Measurements from ENCODE around the gene RNF43. TPM values are rescaled to one million over a fixed set of nuclear protein-coding genes. Genes with fewer than 3 reads are reported as not detected.

Gene RNF43
- total RNA-seq, 2 donors from 2014 or later: 0.57 to 0.94 TPM

DNA sequence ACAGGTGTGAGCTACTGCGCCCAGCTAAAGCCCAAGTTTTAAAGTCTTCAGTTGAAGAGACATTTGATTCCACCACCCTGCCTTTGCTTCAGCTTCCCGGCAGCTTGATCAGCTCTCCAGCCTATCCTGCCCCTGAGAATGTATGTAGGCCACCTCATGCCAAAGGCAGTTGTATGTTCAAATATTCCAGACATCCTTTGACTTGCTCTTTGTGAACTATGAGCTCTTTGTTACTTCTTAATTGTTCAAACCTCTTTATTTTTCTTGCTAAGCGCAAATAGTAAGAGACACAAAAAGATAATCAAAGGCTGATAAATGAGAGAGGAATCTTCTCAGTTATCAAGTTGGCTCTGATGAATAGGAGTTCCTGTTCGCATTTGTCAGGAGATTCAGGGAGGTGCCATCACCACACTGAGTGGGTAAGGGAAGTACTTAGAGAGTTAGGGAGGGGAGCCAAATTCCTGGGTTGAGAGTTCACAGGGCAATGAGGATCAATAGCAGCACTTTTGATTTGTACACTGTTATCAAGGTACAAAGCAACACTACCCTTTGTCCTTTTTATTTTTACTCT is 33.4 kb downstream of the RNF43 start:
- ATAC-seq (no peak), DNase-seq (no peak)
- H3K9me3 ChIP-seq (ENCODE audit: control insufficient read depth, low read length, poor library complexity, severe bottlenecking): no peaks in the 10 kb centered on the region
- H3K36me3 Mint-ChIP-seq (ENCODE audit: low read depth): peaks cover 2% of the 10 kb centered on the region
- peaks cover 35% of the 10 kb centered on the region for H3K4me1 Mint-ChIP-seq
- no peaks in the 10 kb centered on the region for H3K27me3 Mint-ChIP-seq
- no peak overlapping the region for H3K27ac Mint-ChIP-seq
- H3K4me3 Mint-ChIP-seq: no peak overlapping the region

GRCh38 chr17:58382872-58383242 is 34.5 kb downstream of the RNF43 start:
- DNase-seq: no peak
- Mint-ChIP-seq H3K36me3 (ENCODE audit: low read depth) (peaks cover 2% of the 10 kb centered on the region), H3K4me1 (peaks cover 34% of the 10 kb centered on the region), H3K4me3 (no peak overlapping the region), H3K27me3 (no peaks in the 10 kb centered on the region), H3K27ac (peak overlapping the region; percentile 92)
- no peak for ATAC-seq
- H3K9me3 ChIP-seq (ENCODE audit: control insufficient read depth, low read length, poor library complexity, severe bottlenecking): no peaks in the 10 kb centered on the region

DNA sequence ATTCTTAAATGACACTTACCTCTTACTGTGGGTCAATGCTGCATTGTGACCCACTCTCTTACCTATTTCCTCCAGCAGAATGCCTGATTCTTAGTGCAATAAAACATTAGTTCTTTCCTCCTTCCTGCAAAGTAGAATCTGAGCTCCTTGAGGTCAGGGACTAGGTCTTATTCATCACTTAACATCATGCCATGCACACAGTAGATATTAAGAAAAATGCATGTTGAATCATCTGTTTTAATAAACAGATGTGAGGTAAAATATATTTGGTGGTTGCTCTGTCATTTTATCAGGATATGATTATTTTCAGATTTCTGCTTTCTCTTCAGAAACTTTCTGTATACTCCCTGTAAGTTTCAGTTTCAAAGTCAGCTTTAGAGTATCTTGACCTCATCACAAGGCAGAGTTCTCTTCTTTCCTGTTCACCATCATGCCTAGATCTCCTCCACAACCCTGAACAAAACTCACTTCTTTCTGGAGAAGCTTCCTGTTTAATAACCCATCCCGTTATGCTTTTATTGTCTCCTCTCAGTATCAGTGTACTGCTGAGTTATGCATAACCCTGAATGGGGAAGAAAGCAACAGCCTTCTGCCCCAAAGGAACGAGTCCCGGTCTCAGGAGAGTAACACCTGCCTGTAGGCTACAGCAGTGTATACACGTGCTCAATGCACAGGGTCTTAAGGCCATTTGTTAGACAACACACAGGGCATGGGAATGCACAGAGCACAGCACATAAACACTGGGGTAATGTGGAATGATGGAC is 35.0 kb downstream of the RNF43 start:
- H3K27ac Mint-ChIP-seq: peak overlapping the region; percentile 92
- no peak for DNase-seq
- H3K27me3 Mint-ChIP-seq: no peaks in the 10 kb centered on the region
- H3K4me1 Mint-ChIP-seq: peaks cover 35% of the 10 kb centered on the region
- no peaks in the 10 kb centered on the region for H3K9me3 ChIP-seq (ENCODE audit: control insufficient read depth, low read length, poor library complexity, severe bottlenecking)
- H3K36me3 Mint-ChIP-seq (ENCODE audit: low read depth): peaks cover 2% of the 10 kb centered on the region
- peak overlapping the region; percentile 41 for H3K4me3 Mint-ChIP-seq
- peak; percentile 51 for ATAC-seq

GRCh38 chr17:58381124-58382035 is 36.0 kb downstream of the RNF43 start:
- peak overlapping the region; percentile 41 for H3K4me3 Mint-ChIP-seq
- ATAC-seq (no peak), DNase-seq (no peak)
- H3K36me3 Mint-ChIP-seq (ENCODE audit: low read depth): peaks cover 2% of the 10 kb centered on the region
- H3K27ac Mint-ChIP-seq: peak overlapping the region; percentile 92
- H3K9me3 ChIP-seq (ENCODE audit: control insufficient read depth, low read length, poor library complexity, severe bottlenecking): no peaks in the 10 kb centered on the region
- H3K4me1 Mint-ChIP-seq: peaks cover 37% of the 10 kb centered on the region
- H3K27me3 Mint-ChIP-seq: no peaks in the 10 kb centered on the region

DNA sequence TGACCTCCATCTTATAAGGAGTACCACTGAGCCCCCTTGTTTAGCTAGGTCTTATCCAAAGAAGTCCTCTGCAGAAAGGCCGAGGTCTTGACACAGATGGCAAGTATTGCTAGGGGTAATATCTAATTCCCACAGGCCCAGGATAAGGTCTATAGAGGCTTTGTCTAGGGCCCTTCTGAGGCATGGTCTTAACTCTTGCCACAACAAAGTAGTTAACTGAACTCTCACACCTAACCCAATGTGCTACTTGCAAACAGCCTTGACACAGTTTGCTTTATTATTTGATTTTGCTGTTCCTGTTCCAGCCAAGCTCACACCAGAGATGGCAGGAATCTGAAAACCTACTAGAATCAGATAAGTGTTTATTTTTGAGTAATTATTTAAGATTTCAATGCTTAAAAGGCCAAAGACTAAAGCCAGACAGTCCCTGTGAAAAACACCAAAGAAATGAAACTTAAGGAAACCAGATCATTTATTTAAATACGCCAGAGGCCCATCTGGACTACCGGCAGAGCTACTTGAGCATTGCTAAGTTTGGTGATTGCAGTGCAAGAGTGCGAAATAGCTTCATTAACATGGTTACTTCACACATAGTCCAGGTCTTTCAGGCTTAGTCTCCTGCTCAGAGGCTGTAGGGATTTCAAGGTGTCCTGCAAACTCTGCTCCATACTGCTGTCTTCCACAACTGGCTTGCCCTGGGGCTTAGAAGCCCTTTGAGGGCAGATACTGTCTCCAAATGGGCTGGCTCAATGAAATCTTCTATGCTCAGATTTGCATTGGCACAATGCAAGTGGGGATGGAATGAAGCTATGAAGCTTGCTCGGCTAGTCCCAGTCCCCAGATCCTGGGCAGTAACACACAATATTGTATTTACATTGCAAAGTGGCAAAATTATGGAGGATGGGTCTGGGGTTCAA is 36.9 kb downstream of the RNF43 start:
- no peak overlapping the region for H3K4me3 Mint-ChIP-seq
- ATAC-seq (no peak), DNase-seq (no peak)
- peaks cover 37% of the 10 kb centered on the region for H3K4me1 Mint-ChIP-seq
- H3K27me3 Mint-ChIP-seq: no peaks in the 10 kb centered on the region
- no peaks in the 10 kb centered on the region for H3K9me3 ChIP-seq (ENCODE audit: control insufficient read depth, low read length, poor library complexity, severe bottlenecking)
- H3K27ac Mint-ChIP-seq: no peak overlapping the region
- H3K36me3 Mint-ChIP-seq (ENCODE audit: low read depth): peaks cover 2% of the 10 kb centered on the region

GRCh38 chr17:58379511-58379824 is 37.9 kb downstream of the RNF43 start:
- H3K27me3 Mint-ChIP-seq: no peaks in the 10 kb centered on the region
- H3K9me3 ChIP-seq (ENCODE audit: control insufficient read depth, low read length, poor library complexity, severe bottlenecking): no peaks in the 10 kb centered on the region

GRCh38 chr17:58378733-58379510 is 38.4 kb downstream of the RNF43 start:
- ATAC-seq (peak; percentile 45), DNase-seq (no peak)
- Mint-ChIP-seq H3K36me3 (ENCODE audit: low read depth) (peaks cover 3% of the 10 kb centered on the region), H3K4me1 (peaks cover 36% of the 10 kb centered on the region), H3K4me3 (peak overlapping the region; percentile 77), H3K27ac (peak overlapping the region; percentile 54), H3K27me3 (no peaks in the 10 kb centered on the region)
- H3K9me3 ChIP-seq (ENCODE audit: control insufficient read depth, low read length, poor library complexity, severe bottlenecking): no peaks in the 10 kb centered on the region

More at GRCh38 chr17:58379511-58379824, 37.9 kb downstream of the RNF43 start:
- H3K27ac Mint-ChIP-seq: peak overlapping the region; percentile 54
- H3K36me3 Mint-ChIP-seq (ENCODE audit: low read depth): peaks cover 3% of the 10 kb centered on the region
- H3K4me3 Mint-ChIP-seq: peak overlapping the region; percentile 77
- DNase-seq: no peak
- H3K4me1 Mint-ChIP-seq: peaks cover 37% of the 10 kb centered on the region
- no peak for ATAC-seq

- Mint-ChIP-seq H3K27ac (no peak overlapping the region), H3K4me3 (no peak overlapping the region), H3K36me3 (ENCODE audit: low read depth) (peaks cover 3% of the 10 kb centered on the region), H3K27me3 (no peaks in the 10 kb centered on the region), H3K4me1 (peaks cover 36% of the 10 kb centered on the region)
- H3K9me3 ChIP-seq (ENCODE audit: control insufficient read depth, low read length, poor library complexity, severe bottlenecking): no peaks in the 10 kb centered on the region
- ATAC-seq: no peak
- DNase-seq: no peak
Observed at GRCh38 chr17:58377661-58378060, 39.7 kb downstream of the RNF43 start.

GRCh38 chr17:58377093-58377601 is 40.2 kb downstream of the RNF43 start:
- DNase-seq: no peak
- no peaks in the 10 kb centered on the region for H3K9me3 ChIP-seq (ENCODE audit: control insufficient read depth, low read length, poor library complexity, severe bottlenecking)
- Mint-ChIP-seq H3K36me3 (ENCODE audit: low read depth) (peaks cover 3% of the 10 kb centered on the region), H3K4me1 (peaks cover 34% of the 10 kb centered on the region), H3K27ac (no peak overlapping the region), H3K27me3 (no peaks in the 10 kb centered on the region), H3K4me3 (no peak overlapping the region)
- ATAC-seq: no peak

GRCh38 chr17:58376472-58377000 is 40.8 kb downstream of the RNF43 start:
- no peak for ATAC-seq
- peaks cover 28% of the 10 kb centered on the region for H3K4me1 Mint-ChIP-seq
- H3K9me3 ChIP-seq (ENCODE audit: control insufficient read depth, low read length, poor library complexity, severe bottlenecking): no peaks in the 10 kb centered on the region
- H3K4me3 Mint-ChIP-seq: no peak overlapping the region
- no peak overlapping the region for H3K27ac Mint-ChIP-seq
- no peak for DNase-seq
- H3K36me3 Mint-ChIP-seq (ENCODE audit: low read depth): peaks cover 2% of the 10 kb centered on the region
- H3K27me3 Mint-ChIP-seq: no peaks in the 10 kb centered on the region

DNA sequence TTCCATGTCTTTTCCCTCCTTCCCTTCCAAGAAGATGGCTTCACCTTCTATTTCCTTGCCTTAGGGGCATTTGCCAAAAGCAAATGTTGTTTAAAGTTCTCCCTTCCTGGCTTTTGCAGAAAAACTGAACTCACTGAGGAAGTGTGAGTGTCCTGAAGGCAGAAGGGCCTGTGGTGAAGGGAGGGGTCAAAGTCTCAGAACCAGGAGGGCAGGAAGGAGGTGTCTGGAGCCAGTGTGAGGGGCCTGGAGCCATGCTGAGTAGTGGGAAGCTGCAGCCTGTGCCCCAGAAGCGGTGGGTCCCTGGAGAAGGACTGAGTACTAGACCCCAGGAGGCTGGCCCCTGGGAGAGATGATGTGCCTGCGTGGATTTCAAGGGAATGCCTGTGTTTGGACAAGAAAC is 41.5 kb downstream of the RNF43 start:
- peaks cover 2% of the 10 kb centered on the region for H3K36me3 Mint-ChIP-seq (ENCODE audit: low read depth)
- H3K4me3 Mint-ChIP-seq: no peak overlapping the region
- no peaks in the 10 kb centered on the region for H3K9me3 ChIP-seq (ENCODE audit: control insufficient read depth, low read length, poor library complexity, severe bottlenecking)
- H3K4me1 Mint-ChIP-seq: peaks cover 25% of the 10 kb centered on the region
- DNase-seq (no peak), ATAC-seq (no peak)
- no peaks in the 10 kb centered on the region for H3K27me3 Mint-ChIP-seq
- H3K27ac Mint-ChIP-seq: no peak overlapping the region

- Mint-ChIP-seq H3K4me1 (peaks cover 24% of the 10 kb centered on the region), H3K27me3 (no peaks in the 10 kb centered on the region), H3K4me3 (no peak overlapping the region), H3K27ac (no peak overlapping the region), H3K36me3 (ENCODE audit: low read depth) (peaks cover 2% of the 10 kb centered on the region)
- ATAC-seq (no peak), DNase-seq (no peak)
- H3K9me3 ChIP-seq (ENCODE audit: control insufficient read depth, low read length, poor library complexity, severe bottlenecking): no peaks in the 10 kb centered on the region
Observed at GRCh38 chr17:58375256-58375655, 42.1 kb downstream of the RNF43 start.

All from T-helper 17 cell (primary cell).